ENCODE measurements around the gene VAV1. TPM values are rescaled to one million over a fixed set of nuclear protein-coding genes. Genes with fewer than 3 reads are reported as not detected.

Gene VAV1
- total RNA-seq, 4 donors from 2014 or later = 9.4 to 18.9 (median 13.5) TPM

- no peak for TF ChIP-seq CTCF (IDR thresholded peaks at IDR 0.05)
- DNase-seq (ENCODE audit: low spot score) (no peak), ATAC-seq (ENCODE audit: low FRiP score) (no peak)
Measured at GRCh38 chr19:6812612-6813011, 40.1 kb downstream of the VAV1 start.

- DNase-seq (ENCODE audit: low spot score) = no peak
- no peak for TF ChIP-seq CTCF (IDR thresholded peaks at IDR 0.05)
- no peak for ATAC-seq (ENCODE audit: low FRiP score)
Measured at GRCh38 chr19:6813659-6814058, 41.2 kb downstream of the VAV1 start.

- TF ChIP-seq CTCF (IDR thresholded peaks at IDR 0.05) = no peak
- DNase-seq (ENCODE audit: low spot score) (no peak), ATAC-seq (ENCODE audit: low FRiP score) (no peak)
Measured at GRCh38 chr19:6817179-6817578, 44.7 kb downstream of the VAV1 start.

GRCh38 chr19:6818246-6818645, 45.7 kb downstream of the VAV1 start:
- no peak for ATAC-seq (ENCODE audit: low FRiP score)
- no peak for TF ChIP-seq CTCF (IDR thresholded peaks at IDR 0.05)
- DNase-seq (ENCODE audit: low spot score) = no peak

- ATAC-seq (ENCODE audit: low FRiP score) = no peak
- DNase-seq (ENCODE audit: low spot score) = no peak
- TF ChIP-seq CTCF (IDR thresholded peaks at IDR 0.05) = no peak
Measured at GRCh38 chr19:6819323-6819722, 46.8 kb downstream of the VAV1 start.

GRCh38 chr19:6820237-6820636, 47.7 kb downstream of the VAV1 start:
- no peak for DNase-seq (ENCODE audit: low spot score)
- no peak for TF ChIP-seq CTCF (IDR thresholded peaks at IDR 0.05)
- no peak for ATAC-seq (ENCODE audit: low FRiP score)

GRCh38 chr19:6821639-6822310, 49.3 kb downstream of the VAV1 start:
- TF ChIP-seq CTCF (IDR thresholded peaks at IDR 0.05) = no peak
- no peak for ATAC-seq (ENCODE audit: low FRiP score)
- DNase-seq (ENCODE audit: low spot score) = no peak
